Measurements from ENCODE around the gene HCFC1R1.

The HCFC1R1 gene

DNA sequence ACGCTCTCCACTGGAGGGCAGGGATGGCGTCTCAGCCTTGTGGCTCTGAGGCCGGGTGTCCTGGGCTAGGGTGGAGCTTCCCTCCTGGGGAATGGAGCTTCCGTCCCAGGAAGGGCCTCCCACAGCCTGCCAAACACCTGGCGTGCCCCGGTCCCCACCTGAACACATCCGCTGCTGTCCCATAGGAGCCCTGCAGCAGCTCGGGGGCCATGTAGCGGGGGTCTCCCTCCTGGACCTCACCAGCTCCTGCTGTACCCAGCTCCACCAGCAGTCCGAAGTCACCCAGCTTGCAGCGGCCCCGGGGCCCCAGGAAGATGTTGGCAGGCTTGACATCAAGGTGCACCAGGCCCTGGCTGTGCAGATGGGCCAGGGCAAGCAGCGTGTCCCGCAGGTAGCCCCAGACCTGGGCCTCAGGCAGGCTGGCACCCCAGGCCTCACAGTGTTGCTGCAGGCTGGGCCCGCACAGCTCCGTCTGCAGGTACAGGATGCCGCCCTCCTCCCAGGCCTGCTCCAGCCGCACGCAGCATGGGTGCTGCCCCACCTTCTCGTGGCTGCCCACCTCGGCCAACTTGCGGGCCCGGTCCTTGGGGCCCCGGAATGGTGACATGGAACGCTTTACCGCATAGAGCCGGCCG lies 48.5 kb downstream of the HCFC1R1 start:
- no peak for DNase-seq (ENCODE audit: low spot score)

DNA sequence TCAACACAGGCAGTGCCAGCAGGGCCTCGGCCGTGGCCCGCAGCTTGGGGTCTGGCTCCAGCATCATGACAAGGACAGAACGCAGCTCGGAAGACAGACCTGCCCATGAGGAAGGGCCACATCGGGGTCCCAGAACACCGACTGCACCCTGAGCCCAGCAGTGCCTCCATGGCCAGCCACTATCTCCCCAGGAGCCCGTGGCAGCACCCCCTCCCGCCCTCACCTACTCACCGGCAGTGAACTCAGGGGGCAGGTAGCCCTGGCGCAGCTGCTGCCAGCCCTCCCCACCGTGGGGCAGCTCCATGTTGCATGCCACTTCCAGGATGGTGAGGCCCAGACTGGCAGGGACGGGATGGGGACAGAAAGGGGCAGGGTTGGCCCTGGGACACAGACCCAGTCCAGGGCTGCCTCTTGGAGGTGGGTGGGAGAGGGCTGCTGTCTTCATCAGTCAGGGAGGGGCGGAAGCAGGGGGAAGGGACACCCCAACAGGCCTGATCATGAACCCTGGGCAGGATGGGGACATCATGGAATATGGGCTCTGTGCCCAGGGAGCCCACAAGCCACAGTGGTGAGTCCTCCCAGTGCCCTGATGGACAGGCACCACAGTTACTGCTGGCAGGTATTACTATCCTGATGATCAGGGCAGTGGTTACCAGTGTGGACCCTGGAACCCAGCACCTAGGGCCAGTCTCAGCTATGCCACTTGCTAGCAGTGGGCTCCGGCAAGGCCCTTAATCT lies 49.3 kb downstream of the HCFC1R1 start:
- DNase-seq (ENCODE audit: low spot score): no peak

DNA sequence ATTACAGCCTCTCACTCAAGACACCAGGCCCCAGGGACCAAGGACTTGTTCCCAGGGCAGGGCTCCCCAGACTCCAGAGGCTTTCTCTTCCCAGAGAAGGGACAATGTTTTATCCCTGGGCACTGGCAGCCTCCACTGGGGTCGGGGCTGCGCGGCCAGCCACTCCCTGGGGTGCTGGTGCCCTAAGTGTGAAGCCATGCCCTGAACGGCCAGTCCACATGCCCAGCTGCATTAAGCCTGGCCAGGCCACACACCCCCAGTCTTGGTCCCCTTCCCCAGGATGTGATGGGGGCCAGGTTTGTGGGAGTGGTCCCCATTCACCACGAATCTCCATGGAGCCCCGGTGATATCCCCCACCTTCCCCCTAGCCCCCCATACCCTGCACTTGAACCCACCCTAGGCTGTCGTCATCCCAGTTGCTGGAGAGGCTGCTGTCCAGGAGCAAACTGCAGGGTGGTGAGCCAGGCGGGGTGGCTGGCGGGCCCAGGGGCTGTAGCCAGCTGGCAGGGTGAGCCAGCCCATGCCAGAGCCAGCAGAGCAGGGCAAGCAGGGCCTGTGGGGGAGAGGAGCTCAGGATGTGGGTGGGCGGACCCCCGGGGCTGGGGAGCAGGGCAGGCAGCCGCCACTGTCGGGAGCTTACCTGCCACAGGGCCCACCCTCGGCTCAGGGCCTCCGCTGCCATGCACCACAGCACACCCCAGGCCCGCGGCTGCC lies 50.0 kb downstream of the HCFC1R1 start:
- no peak for DNase-seq (ENCODE audit: low spot score)

DNA sequence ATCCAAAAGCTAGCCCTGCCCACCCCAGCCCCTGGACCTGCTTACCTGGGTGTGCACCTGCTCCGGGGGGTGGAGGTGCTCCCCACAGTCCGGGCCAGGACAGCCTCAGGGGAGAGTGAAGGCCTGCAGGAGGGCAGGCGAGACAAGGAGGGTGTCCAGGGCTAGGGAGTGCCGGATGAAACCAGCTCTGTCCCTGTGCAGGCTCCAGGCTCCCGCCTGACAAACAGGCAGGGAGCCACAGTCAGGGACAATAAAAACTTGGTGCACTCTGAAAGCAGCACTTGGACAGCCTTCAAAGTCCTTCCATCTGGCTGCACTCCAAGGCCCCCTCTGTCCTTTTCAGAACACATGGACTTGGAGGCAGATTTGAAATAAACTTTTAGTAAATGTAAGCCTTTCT lies 50.6 kb downstream of the HCFC1R1 start:
- DNase-seq (ENCODE audit: low spot score): peak; percentile 64
